ENCODE results near the gene ZNF532.
A peak's percentile ranks its signal among the peaks of the same experiment; 100 is the strongest.

Gene ZNF532

DNA sequence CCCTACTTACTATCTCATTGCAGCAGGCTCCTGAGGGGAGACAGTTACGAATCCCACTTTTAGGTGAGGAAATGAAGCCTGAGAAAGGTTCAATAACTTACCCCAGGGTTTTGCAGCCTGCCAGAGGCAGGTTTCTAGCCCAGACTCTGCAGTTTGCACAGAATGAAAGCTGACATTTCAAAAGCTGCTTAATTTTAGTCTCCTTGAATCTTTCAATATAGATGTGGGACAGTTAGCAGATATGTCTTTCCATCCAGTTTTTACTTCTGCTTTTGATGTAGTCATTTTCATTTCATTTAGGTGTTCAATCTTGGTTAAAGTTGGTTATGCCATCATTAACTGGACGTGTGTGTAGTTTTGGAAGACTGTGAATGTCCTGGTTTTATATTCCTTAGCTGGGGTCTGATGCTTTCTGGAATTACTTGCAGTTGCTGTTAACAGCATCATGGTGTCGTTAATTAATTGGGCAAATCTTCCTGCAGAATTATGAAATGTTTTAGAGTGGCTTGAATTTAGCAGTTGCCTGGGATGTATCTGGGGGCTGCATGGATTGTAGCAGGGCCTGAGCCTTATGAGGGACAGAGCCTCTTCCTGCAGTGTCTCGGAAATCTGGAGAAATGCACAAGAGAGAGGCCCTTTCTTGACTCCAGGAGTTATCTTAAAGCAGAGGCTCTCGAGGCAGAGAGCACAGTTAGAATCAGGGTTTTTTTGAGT lies 100.8 kb downstream of the ZNF532 start:
- H3K4me3 ChIP-seq (ENCODE audit: low read depth, low read length), result peak overlapping the region; percentile 49

DNA sequence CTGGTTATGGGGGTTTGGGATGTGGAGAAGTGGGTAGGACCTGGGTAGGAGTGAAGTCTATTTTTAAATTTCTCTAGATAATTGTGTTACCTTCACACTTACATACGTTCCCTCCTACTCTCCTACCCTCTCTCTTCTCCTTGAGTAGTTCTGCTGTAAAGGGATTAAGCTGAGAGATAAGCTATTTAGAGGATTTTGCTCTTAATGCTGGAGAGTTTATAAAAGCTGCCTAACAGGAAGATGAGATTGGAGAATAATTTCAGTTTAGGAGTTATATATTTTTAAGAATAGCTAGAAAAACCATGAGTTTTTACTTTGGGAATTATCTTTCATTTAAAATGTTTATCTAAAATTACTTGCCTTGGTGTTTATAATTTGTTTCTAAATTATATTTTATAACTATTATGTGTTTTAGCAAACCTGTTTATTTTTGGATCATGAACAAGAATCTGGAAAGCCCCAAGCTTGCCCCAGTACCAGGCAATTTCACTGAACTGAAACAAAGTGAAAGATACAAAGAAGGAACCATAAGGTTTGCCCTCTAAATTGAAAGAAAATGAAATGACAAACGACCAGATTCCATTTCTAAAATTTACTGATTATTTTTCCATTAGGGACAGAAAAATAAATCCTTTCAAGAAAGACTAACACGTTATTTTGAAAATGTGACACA lies 101.5 kb downstream of the ZNF532 start:
- H3K4me3 ChIP-seq (ENCODE audit: low read depth, low read length), result peak overlapping the region; percentile 49
- TF ChIP-seq, protein P1, sequence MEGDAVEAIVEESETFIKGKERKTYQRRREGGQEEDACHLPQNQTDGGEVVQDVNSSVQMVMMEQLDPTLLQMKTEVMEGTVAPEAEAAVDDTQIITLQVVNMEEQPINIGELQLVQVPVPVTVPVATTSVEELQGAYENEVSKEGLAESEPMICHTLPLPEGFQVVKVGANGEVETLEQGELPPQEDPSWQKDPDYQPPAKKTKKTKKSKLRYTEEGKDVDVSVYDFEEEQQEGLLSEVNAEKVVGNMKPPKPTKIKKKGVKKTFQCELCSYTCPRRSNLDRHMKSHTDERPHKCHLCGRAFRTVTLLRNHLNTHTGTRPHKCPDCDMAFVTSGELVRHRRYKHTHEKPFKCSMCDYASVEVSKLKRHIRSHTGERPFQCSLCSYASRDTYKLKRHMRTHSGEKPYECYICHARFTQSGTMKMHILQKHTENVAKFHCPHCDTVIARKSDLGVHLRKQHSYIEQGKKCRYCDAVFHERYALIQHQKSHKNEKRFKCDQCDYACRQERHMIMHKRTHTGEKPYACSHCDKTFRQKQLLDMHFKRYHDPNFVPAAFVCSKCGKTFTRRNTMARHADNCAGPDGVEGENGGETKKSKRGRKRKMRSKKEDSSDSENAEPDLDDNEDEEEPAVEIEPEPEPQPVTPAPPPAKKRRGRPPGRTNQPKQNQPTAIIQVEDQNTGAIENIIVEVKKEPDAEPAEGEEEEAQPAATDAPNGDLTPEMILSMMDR (IDR thresholded peaks at IDR 0.05; ENCODE audit: insufficient read depth, low read depth, low read length, missing control alignments), result no peak
- DNase-seq (ENCODE audit: low read depth), result peak; percentile 58

More for the DNA sequence above, 100.8 kb downstream of the ZNF532 start:
- no peak for DNase-seq (ENCODE audit: low read depth)
- TF ChIP-seq, protein P1 (IDR thresholded peaks at IDR 0.05; ENCODE audit: insufficient read depth, low read depth, low read length, missing control alignments), result no peak

DNA sequence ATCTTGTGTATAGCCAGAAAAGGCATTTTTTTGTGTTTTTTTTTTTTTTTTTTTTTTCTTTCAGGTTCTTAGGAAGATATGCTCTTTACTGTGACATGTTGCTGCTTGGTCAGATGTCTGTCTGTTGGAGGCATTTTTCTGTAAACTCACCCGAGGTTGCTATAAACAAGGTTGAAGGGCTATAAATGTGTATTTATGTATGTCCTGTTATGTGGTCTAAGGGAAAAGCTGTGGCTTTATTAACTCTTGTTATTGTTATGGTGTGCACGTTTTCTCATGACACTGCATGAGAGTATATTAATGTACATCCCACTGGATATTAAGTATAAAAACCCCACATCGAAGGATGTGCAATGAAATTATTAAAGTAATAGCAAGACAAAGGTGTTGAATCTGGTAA lies 102.0 kb downstream of the ZNF532 start:
- DNase-seq (ENCODE audit: low read depth), result no peak
- H3K4me3 ChIP-seq (ENCODE audit: low read depth, low read length), result peak overlapping the region; percentile 49; the same call in 1 of the 2 replicates
- TF ChIP-seq, protein P1 (IDR thresholded peaks at IDR 0.05; ENCODE audit: insufficient read depth, low read depth, low read length, missing control alignments), result no peak

DNA sequence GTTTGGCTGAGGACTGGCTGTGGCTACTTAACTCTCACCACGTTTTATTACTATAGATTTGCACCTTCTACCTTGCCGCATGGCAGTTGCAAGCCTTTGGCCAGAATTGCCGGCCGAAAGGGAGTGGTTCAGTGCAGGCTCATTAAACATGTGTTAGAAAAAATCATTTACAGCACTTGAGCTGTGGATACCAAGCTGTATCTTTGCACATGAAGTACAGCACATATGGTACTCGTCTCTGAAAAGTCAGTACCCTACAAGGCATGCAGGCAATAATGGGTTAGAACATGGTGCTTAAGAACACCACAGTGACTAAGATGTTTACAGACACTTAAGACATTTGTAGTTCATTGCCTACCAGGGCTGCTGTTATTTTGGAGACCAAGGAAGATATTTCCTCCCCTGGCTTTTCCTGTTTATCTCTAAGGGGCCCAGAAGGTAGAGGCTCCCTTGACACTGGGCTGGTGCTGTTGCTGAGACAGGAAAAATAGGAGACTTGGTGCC lies 103.1 kb downstream of the ZNF532 start:
- DNase-seq (ENCODE audit: low read depth), result no peak
- TF ChIP-seq, protein P1 (IDR thresholded peaks at IDR 0.05; ENCODE audit: insufficient read depth, low read depth, low read length, missing control alignments), result no peak

DNA sequence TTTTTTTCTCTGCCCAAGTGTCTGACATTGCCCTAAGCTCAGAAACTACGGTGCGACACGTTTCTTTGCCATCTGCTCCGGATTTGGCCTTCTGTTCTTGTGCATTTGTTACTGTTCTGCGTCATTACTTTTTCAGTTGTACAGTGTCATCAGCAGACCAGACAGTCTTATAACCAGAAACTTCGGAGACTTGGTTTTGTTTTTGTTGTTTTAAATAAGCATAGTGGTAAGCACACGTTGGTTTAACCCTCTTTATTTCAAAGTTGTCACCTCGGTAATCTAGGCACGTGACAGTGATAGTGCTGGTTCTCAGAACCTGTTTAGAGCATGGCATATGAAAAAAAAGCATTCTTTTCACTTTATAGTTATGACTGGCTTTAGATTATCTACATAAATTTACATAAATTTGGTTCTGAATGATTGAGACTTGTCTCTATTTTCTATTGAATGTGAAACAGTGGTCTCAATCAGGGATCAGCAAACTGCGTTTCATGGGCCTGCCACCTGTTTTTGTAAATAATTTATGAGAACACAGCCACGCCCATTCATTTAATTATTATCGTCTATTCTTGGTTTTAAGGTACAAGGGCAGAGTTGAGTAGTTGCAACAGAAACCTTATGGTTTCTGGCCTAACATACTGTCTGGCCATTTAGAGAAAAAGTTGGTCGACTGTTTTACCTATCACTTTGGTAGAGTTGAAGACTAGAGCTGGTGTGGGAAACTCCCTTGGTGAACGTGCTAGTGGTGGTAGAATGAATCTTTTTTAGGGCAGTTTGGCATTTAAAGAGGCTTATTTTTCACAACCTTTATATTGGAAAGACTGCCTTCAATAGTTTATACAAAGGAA lies 106.5 kb downstream of the ZNF532 start:
- TF ChIP-seq, protein P1 (IDR thresholded peaks at IDR 0.05; ENCODE audit: insufficient read depth, low read depth, low read length, missing control alignments), result no peak
- peak; percentile 74 for DNase-seq (ENCODE audit: low read depth)
- H3K4me3 ChIP-seq (ENCODE audit: low read depth, low read length), result no peak overlapping the region

More for the DNA sequence above, 103.1 kb downstream of the ZNF532 start:
- no peak overlapping the region for H3K4me3 ChIP-seq (ENCODE audit: low read depth, low read length)

DNA sequence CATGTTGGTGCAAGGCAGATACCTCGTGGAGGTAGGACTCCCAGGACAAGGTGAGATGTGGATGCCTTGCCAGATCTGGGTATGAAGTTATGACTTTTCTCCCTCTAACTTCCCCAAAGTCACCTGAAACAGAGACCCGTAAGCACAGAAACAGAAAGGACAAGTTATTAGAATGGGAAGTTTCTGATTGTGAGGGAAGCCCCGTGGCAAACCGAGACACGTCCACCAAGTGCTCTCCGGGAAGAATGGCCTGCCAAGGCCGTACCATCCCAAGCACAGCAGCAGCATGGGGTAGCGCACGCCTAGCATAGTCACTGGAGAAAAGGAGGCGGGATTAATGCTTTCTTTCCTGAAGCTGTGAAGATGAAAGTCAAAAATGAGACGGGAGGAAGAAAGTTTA lies 110.6 kb downstream of the ZNF532 start:
- DNase-seq (ENCODE audit: low read depth), result no peak
- TF ChIP-seq, protein P1 (IDR thresholded peaks at IDR 0.05; ENCODE audit: insufficient read depth, low read depth, low read length, missing control alignments), result no peak
- H3K4me3 ChIP-seq (ENCODE audit: low read depth, low read length), result no peak overlapping the region

Measured in GM12865 (cell line).